Tibial nerve (tissue), 4 donors: ENCODE measurements around the gene PDK1. TPM values are rescaled to one million over a fixed set of nuclear protein-coding genes. Genes with fewer than 3 reads are reported as not detected.

Experiments
- DNase-seq, 2 donors: peaks; one replicate each; pipeline ENCODE4 v3.0.0-alpha.2; 2019; ENCODE audit warnings: low spot score in 2 of 2
- H3K27ac ChIP-seq, 4 donors: fragments of 200-600 bp; sonication (generic) in 3 of 4; one replicate each; pipeline ENCODE4 v1.5.1; 2017 to 2019; ENCODE audit warnings: mild to moderate bottlenecking in 1 of 4
- H3K27me3 ChIP-seq, 2 donors: fragments of 200-600 bp; sonication (generic) in 1 of 2; one replicate each; pipeline versions ENCODE4 v1.5.1 to v1.6.0; 2017 to 2019
- H3K36me3 ChIP-seq, 3 donors: fragments of 200-600 bp; sonication (generic); one replicate each; pipeline ENCODE4 v1.5.1; 2018 to 2019
- H3K4me1 ChIP-seq, 4 donors: fragments of 200-600 bp; sonication (generic) in 3 of 4; one replicate each; pipeline ENCODE4 v1.5.1; 2017 to 2019
- H3K4me3 ChIP-seq, 4 donors: fragments of 200-600 bp; sonication (generic) in 3 of 4; one replicate each; pipeline ENCODE4 v1.5.1; 2017 to 2019; ENCODE audit warnings: mild to moderate bottlenecking in 1 of 4, moderate library complexity in 1 of 4
- H3K9me3 ChIP-seq, 4 donors: fragments of 200-600 bp; sonication (generic) in 3 of 4; one replicate each; pipeline ENCODE4 v1.5.1; 2017 to 2019
- EP300 ChIP-seq, 2 donors: sonication (generic); formaldehyde crosslinking; IDR thresholded peaks; one replicate each; pipeline ENCODE4 v1.6.1; 2017; ENCODE audit warnings: antibody characterized with exemption in 2 of 2, mild to moderate bottlenecking in 1 of 2
- POLR2A ChIP-seq, 2 donors: fragments of 450-650 bp; IDR thresholded peaks; one replicate each; pipeline ENCODE4 v1.6.1; 2017; ENCODE audit warnings: antibody characterized with exemption in 2 of 2, mild to moderate bottlenecking in 2 of 2, moderate library complexity in 2 of 2
- WGBS, 2 donors: methylation state at CpG; one replicate each; pipeline ENCODE4 v1.1.5; 2018; 5-methylcytosine and 5-hydroxymethylcytosine counted together
- total RNA-seq, 4 donors: library from RNA; depleted of rRNA; stranded (reverse); fragments of >200 nt; gene quantifications; one replicate each; pipeline ENCODE4 v1.1.0, GENCODE V29; 2016
- TF ChIP-seq, protein P1 (sequence below), 5 experiments: fragments of 200-600 bp in 3 of 5; fragments of 450-650 bp in 2 of 5; sonication (generic) in 3 of 5; IDR thresholded peaks; one replicate each; pipeline ENCODE4 v1.5.1; 2016 to 2019; ENCODE audit warnings: antibody characterized with exemption in 5 of 5, mild to moderate bottlenecking in 3 of 5, moderate library complexity in 2 of 5

Gene PDK1
- total RNA-seq, 4 donors from 2014 or later, result 10.4 to 25.6 (median 16.2) TPM

DNA sequence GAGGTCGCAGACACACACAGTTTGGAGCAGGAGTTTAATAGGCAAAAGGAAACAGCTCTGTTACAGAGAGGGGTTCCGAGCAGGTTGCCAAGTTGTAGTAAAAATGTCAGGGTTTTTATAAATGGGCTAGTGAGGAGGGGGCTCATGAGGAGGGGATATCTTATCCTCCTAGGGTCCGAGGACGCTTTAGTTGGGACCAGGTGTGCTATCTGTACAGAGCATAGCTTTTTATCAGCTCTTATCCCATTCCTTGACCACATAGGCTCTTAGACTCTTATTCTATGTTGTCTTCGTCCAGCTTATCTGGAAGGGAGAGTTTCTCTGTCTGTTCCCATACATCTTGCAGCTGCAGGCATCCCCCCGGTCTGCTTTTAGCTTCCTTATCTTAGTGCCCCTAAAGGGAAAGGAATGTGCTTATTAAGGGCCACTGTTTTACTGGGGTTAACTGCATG is 44.7 kb downstream of the PDK1 start:
- TF ChIP-seq, protein P1, sequence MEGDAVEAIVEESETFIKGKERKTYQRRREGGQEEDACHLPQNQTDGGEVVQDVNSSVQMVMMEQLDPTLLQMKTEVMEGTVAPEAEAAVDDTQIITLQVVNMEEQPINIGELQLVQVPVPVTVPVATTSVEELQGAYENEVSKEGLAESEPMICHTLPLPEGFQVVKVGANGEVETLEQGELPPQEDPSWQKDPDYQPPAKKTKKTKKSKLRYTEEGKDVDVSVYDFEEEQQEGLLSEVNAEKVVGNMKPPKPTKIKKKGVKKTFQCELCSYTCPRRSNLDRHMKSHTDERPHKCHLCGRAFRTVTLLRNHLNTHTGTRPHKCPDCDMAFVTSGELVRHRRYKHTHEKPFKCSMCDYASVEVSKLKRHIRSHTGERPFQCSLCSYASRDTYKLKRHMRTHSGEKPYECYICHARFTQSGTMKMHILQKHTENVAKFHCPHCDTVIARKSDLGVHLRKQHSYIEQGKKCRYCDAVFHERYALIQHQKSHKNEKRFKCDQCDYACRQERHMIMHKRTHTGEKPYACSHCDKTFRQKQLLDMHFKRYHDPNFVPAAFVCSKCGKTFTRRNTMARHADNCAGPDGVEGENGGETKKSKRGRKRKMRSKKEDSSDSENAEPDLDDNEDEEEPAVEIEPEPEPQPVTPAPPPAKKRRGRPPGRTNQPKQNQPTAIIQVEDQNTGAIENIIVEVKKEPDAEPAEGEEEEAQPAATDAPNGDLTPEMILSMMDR (IDR thresholded peaks at IDR 0.05), result no peak
- TF ChIP-seq POLR2A (IDR thresholded peaks at IDR 0.05), result no peak
- TF ChIP-seq EP300 (IDR thresholded peaks at IDR 0.05), result no peak
- Histone ChIP-seq H3K4me3 (no peak overlapping the region), H3K36me3 (peaks cover 0 to 15% (median 7%) of the 10 kb centered on the region in 3 donors), H3K27ac (no peak overlapping the region), H3K4me1 (no peaks in the 10 kb centered on the region), H3K27me3 (no peaks in the 10 kb centered on the region), H3K9me3 (no peaks in the 10 kb centered on the region)
- no peak for DNase-seq
- WGBS, 2 donors, result 62 to 64% methylated on average over 6 of the region's 6 CpGs

DNA sequence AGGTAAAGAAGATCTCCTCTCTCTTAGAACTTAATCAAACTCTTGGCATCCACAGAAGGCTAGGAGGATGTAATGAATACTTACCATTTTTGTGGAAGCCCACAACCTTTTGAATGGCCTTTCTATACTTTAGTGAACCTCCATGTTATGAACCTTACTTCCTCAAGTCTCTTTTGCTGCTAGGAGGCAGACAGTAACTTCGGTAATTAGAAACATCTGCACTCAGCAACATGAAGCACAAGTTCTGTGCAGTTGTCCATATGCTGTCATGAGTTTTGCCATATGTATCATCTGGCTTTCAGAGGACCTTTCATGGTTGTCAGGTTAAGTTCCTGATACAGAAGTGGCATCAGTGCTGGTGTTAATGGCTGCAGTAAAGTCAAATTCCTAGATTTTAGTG is 50.4 kb downstream of the PDK1 start:
- TF ChIP-seq EP300 (IDR thresholded peaks at IDR 0.05) (no peak), POLR2A (IDR thresholded peaks at IDR 0.05) (no peak)
- TF ChIP-seq, protein P1 (IDR thresholded peaks at IDR 0.05), result no peak
- Histone ChIP-seq H3K4me3 (no peak overlapping the region), H3K4me1 (no peaks in the 10 kb centered on the region), H3K9me3 (no peaks in the 10 kb centered on the region), H3K27ac (no peak overlapping the region), H3K36me3 (no peaks in the 10 kb centered on the region), H3K27me3 (no peaks in the 10 kb centered on the region)
- WGBS, 2 donors, result 79 to 88% methylated on average over 1 of the region's 1 CpG
- no peak for DNase-seq

DNA sequence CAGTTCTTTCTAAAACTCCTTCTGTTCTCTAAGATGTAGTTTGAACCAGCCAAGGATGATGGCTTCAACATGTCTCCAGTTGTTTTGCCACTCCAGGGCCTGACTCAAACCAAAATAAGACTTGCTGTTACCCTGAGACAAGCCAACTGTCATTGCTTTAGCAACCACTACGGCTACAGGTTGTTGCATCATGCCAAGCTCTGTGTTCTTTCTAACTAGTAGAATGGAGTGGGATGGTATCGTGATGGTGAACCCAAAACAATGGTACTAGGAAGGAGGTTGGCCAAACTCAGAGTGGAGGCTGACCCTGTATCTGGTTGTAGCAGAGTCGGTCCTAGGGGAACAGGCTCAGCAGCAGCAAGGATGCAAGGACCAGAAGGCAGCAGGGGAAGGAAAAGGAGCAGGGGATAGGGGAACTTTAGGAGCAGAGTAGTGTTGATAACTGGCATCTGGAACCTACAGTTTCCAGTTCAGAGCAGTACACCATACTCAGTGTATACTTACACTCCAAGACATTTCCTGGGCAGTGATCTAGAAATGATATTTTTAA is 51.6 kb downstream of the PDK1 start:
- Histone ChIP-seq H3K9me3 (no peaks in the 10 kb centered on the region), H3K36me3 (no peaks in the 10 kb centered on the region), H3K4me1 (no peaks in the 10 kb centered on the region), H3K27me3 (no peaks in the 10 kb centered on the region), H3K27ac (no peak overlapping the region), H3K4me3 (no peak overlapping the region)
- no peak for DNase-seq
- WGBS, 2 donors, result 84 to 92% methylated on average over 3 of the region's 3 CpGs
- no peak for TF ChIP-seq EP300 (IDR thresholded peaks at IDR 0.05)
- TF ChIP-seq, protein P1 (IDR thresholded peaks at IDR 0.05), result no peak
- TF ChIP-seq POLR2A (IDR thresholded peaks at IDR 0.05), result no peak

DNA sequence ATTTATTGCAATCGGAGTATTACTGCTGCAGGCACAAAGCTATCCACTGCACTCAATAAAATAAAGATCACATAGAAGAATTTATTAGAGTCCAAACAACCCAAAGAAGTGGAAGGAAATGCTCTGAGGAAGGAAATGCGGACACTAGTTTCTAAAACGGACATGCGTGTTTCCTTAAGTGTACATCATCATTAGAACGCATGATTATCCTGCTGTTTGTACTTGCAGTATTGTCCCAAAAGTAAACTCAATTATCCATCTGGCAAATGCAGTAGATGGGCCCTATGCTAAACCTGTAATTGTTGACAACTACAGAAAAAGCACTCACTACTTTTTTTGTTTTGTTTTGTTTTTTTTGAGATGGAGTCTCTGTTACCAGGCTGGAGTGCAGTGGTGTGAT is 53.6 kb downstream of the PDK1 start:
- Histone ChIP-seq H3K27me3 (no peaks in the 10 kb centered on the region), H3K9me3 (no peaks in the 10 kb centered on the region), H3K36me3 (peaks cover 0 to 9% (median 0%) of the 10 kb centered on the region in 3 donors), H3K4me3 (no peak overlapping the region), H3K4me1 (peaks cover 0 to 9% (median 0%) of the 10 kb centered on the region in 4 donors), H3K27ac (no peak overlapping the region)
- no peak for TF ChIP-seq EP300 (IDR thresholded peaks at IDR 0.05)
- DNase-seq, result no peak
- WGBS, 2 donors, result 91% methylated on average over 5 of the region's 5 CpGs

DNA sequence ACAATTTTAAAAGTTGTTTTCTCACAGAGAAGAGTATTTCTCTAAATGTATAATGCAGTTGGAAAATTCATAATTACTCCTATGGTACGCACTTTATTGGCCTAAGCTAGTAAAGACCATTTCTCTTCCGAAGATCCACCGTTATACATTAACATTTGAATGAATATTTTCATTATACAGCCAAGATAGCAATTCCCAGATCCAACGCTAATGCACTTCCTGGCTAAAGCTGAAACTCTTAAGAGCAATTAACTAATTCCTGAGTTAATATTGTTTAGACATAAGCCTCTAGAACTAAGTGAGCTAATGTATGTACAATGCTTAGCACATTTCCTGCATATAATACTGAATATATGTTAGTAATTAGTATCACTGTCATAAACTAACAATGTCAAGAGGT is 56.2 kb downstream of the PDK1 start:
- peaks cover 0 to 9% (median 0%) of the 10 kb centered on the region in 3 donors for H3K36me3 ChIP-seq

More for the DNA sequence above, 56.2 kb downstream of the PDK1 start:
- Histone ChIP-seq H3K4me1 (peaks cover 0 to 9% (median 0%) of the 10 kb centered on the region in 4 donors), H3K27ac (no peak overlapping the region), H3K27me3 (no peaks in the 10 kb centered on the region), H3K4me3 (no peak overlapping the region), H3K9me3 (no peaks in the 10 kb centered on the region)
- DNase-seq, result no peak
- TF ChIP-seq EP300 (IDR thresholded peaks at IDR 0.05) (no peak), POLR2A (IDR thresholded peaks at IDR 0.05) (no peak)
- TF ChIP-seq, protein P1 (IDR thresholded peaks at IDR 0.05), result no peak
- WGBS, 2 donors, result 76 to 82% methylated on average over 4 of the region's 4 CpGs
